DMS79 (cell line): Measurements from ENCODE around the gene HMGXB4.

ENCODE experiments used
- DNase-seq: peaks from one replicate; lab custom pipeline; 2025; lab: John Stamatoyannopoulos, UW

Gene HMGXB4

DNA sequence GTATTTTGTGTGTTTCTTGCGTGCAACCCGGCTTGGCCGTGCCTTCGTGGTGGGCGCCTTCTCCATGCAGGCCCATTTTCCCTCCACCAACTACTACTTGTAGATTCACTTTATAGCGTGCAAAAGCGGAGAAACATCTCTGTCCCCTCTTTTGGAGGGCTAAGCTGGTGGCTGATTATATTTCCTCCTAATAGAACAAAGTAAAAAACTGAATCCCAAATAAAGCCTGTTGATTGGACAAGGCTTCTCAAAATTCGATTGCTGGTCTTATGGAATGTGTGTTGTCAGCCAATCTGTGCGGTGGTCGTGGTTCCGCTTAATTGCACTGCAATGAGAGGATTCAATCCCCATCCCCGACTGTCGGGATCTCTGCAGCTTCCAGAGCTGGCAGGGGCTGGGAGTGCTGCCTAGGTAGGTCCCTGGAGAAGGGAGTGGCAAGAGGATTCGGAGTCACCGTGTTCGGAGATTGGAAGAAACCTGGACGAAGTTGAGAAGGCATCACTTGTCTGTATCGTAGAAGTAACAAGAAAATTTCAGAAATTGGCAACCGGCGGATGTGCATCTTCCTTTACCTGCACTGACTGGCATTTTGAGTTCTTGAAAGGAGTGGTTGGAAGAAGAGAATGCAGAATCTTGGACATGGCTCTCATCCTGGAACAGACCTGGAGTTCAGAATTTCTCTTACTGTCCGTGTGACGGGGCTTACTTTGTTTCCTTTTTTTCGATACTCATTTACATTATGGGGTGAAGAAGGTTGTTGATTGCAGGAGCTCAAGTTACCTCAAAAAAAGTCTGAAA, 1.1 kb downstream of the HMGXB4 start:
- DNase-seq, result no peak

DNA sequence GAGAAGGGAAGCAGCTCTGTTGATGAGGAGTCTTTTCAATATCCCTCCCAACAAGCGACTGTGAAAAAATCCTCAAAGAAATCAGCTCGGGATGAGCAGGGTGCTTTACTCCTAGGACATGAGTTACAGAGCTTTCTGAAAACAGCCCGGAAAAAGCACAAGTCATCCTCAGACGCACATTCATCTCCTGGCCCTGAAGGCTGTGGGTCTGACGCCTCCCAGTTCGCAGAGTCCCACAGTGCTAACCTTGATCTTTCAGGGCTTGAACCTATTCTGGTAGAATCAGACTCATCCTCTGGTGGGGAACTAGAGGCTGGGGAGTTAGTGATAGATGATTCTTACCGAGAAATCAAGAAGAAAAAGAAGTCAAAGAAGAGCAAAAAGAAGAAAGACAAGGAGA, 7.7 kb downstream of the HMGXB4 start:
- DNase-seq, result no peak

DNA sequence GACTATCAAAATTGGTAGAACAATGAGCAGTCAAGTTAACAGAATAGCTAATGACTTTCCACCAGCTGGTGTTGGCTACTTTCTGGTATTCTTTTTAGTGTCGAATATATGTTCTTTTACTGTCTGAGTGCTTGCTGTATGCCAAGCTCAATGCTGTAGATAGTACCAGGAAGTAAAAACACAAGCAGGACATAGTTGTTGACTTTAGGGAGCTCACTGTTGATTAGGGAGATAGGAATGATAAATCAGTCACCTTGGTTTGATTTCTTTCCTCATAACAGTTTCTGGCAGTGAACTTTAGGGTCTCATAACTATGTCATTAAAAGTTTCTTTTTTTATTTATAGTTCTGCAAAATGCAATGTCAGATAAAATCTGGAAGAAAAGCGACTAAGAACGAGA, 9.0 kb downstream of the HMGXB4 start:
- no peak for DNase-seq

DNA sequence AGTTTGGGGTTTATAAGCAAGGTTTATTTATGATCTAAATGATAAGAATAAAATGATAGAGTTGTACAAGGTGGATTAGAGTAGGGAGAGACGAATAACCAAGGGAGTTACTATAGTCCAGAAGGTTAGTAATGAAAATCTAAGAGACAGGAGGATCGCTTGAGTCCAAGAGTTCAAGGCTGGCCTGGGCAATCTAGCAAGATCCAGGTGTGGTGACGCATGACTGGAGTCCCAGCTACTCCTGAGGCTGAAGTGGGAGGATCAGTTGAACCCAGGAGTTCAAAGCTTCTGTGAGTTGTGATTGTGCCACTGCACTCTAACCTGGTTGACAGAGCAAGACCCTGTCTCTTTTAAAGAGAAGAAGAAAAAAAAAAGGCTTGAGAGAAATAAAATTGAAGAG, 12.3 kb downstream of the HMGXB4 start:
- no peak for DNase-seq

DNA sequence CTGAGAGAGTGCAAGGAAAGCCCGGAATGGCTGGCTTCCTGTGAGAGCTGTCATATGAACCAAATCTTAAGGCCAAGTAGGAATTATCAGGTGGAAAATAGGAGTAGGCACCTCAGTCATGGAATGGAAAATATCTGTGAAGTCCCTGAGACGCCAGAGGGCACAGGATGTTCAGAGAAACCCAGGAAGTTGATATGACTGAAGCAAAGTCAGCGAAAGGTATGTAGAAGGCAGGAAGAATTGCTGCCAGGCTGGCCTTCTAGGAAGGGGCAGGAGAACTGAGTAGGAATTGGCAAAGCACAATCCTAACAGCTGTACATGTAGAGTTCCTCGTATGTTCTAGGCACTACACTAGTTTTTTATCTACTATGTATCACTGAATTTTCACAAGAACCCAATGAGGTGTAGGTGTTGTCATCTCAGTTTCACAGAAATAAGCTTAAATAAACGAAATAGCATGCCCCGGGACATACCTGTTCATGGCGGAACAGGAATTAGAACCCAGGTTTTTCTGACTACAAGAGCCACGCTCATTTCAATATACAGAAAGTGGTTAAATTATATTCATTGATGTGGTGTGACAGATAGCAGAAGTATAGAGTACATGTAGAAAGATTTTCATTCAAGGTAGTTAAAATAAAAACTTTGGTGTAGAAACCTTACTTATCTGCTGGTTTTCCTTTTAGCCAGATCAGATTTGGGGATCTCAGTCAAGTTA, 17.0 kb downstream of the HMGXB4 start:
- DNase-seq, result no peak

DNA sequence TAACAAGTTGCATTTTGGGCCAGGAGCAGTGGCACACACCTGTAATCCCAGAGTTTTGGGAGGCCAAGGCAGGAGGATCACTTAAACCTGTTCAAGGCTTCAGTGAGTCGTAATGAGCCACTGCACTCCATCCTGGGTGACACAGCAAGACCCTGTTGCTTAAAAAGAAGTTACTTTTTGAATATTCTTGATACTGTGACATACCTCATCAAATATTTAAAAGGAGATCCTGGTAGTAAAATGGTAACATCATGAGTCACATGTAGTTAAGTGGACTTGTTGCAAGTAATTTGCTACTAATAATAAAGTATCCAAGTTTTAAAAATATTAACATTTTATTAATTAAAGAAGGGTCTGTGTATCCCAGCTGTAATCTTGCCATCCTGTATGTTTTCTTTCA, 18.3 kb downstream of the HMGXB4 start:
- no peak for DNase-seq

DNA sequence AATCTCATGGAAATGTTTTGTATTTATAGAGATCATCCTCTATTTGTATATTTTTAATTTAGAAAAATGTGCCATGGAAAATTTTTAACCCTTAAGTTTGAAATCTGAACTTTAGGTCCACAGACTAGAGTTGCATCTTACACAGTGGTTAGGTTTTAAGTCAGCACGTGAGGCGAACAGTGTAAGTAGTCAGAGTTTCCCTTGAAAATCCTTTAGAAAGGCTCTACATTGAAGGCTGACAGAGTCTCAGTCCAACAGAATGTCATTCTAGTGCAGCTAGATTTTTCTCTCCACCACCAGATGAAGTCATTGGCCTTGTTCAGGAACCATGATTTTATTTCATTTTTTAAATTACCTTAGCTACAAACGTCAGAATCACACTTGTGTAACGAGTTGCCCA, 18.7 kb downstream of the HMGXB4 start:
- DNase-seq, result no peak

- DNase-seq, result no peak
Observed at GRCh38 chr22:35288116-35288515, 30.8 kb downstream of the HMGXB4 start.

DNA sequence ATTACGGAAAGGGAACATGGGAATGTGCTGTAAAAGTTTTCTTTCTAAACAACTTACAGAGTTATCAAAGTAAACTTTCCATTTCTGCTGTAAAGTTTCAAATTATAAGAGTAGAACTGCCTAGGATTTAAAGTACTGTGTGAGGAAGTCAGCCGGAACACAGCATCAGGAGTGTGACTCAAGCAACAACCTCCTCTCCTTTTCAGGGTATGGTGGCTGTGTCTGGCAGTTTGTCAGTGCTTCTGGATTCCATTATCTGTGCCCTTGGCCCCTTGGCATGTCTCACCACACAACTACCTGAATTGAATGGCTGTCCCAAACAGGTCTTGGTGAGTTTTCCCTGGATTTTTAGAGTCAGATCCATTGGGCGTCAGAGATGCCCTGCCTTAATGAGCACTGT, 35.5 kb downstream of the HMGXB4 start:
- no peak for DNase-seq

DNA sequence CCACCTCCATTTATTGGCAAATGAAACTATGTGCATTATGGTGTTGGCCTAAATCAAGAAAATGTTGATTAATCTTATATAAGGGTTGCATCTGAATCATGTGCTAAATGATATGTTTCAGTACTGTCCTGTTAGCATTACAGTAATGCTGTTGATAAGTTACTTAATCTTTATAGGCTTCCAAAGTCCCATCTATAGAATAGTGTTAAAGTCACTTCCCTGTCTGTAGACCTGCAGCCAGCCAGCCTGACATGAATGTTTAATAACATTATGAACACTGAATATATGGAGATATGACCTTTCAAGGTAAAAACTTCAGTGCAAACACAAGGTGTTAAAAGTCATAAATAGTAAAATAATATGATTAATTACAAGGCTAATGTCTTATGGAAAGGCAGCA, 38.8 kb downstream of the HMGXB4 start:
- no peak for DNase-seq

- no peak for DNase-seq
Observed at GRCh38 chr22:35299217-35299672, 42.0 kb downstream of the HMGXB4 start.

DNA sequence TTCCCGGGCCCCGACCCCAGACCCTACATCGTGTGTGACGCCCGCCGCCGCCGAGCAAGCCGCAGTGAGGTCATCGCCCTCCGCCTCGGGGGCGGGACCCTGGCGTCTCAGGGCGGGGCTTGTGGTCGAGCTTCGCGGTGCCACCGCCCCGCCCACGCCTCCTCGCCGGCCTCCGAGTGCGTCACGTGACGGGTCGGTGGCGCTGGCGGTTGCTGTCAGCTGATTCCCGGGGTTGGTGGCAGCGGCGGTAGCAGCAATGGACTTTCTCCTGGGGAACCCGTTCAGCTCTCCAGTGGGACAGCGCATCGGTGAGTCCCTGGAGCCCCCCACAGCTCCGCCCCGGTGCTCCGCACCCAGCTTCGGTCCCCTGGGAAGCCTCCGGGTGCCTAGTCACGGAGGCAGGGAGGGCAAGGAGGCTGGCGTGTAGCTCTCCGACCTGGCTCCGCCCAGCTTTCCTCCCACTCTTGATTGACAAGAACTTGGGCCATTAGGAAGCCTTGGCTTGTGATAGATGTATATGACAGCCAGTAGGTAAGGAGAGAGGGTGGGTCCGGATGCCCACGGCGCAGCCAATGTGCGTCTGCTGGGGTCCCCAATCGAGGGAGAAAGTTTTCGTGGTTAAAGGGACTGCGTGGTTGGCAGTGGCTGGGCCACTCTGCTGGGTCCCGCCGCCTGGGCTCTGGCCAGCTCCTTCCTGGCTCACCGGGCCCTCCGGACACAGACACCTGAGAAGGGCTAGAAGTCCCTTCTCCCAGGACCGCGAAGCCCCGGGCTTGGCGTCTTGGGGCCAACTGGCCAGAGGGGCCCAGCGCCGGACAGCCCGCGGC, 42.6 kb downstream of the HMGXB4 start, which contains the start of gene TOM1:
Gene TOM1, plus strand, starts transcription at position 222 of the 827 bp plus-strand sequence. Its CDS starts 35 bp downstream, at position 257.
- DNase-seq, result peak; percentile 83

DNA sequence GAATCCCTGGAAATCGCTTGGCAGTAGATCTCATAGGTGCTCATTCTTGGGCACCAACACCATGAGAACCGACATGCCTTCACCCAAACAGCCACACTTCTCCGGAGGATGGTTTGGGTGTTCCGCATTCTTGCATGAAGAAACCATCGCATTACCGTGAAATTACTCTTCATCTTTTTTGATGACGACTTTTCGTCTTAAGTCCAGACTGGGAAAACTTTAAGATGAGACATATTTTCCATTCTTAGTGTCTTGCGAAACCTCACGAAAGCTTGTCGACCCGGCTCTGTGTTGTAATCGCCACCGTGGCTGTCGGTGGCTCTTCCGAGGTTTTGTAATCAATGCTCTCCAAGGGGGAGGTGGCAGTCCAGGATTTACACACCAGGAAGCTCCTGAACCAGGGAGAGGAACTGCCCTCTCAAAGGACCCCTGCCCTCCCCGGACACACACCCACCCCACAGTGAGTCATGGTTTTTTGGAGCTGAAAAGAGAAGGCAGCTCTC, 44.1 kb downstream of the HMGXB4 start:
- no peak for DNase-seq

DNA sequence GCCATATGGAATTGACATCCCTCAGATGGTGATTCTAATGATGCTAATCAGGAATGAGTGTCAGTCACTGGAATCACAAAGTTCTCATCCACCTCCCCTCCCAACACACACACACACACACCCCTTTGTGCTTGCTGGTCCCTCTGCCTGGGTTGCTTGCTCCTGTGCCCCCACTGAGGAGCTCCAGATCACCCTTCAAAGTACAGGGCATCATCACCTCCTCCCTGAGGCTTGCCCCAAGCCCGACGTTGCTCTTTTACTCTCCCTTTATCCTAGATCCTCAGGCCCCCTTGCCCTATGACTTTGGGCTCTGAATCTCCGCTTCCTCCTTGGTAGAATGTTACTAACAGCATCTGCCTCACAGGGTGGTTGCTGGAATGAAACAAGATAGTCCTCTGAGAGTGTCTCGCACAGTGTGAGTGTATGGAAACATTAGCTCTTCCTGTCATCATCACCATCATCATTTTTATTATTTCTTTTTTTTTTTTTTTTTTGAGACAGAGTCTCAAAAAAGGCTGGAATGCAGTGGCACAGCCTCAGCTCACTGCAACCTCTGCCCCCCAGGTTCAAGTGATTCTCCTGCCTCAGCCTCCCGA, 45.8 kb downstream of the HMGXB4 start:
- no peak for DNase-seq

- no peak for DNase-seq
Observed at GRCh38 chr22:35305525-35306070, 48.3 kb downstream of the HMGXB4 start.

DNA sequence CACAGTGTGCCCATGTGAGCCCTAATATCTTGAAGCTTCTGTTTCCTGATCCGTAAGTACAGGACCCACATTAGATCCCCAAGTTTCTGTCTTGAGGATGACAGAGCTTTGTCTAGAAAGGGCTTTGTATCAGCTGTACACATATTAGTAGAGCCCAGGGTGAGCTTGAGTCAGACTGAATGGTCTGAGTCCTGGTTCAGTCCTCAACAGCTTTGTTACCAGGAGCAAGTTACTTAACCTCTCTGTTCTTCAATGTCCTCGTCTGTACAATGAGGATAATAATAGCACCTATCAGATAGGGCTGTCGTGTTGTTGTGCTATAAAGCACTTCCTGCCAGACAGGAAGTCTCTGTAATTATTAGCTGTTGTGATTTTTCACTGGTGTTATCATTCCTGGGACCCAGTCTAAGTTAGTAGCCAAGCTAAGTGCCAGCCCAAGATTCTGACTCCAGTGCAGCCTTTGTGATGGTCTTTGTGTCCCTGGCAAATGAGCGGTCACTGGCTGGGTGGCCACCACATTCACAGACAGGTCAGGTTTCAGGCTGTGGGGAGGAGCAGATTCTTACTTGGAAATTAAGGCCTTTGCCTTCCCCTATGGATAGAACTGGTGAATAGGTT, 49.2 kb downstream of the HMGXB4 start:
- DNase-seq, result no peak

DNA sequence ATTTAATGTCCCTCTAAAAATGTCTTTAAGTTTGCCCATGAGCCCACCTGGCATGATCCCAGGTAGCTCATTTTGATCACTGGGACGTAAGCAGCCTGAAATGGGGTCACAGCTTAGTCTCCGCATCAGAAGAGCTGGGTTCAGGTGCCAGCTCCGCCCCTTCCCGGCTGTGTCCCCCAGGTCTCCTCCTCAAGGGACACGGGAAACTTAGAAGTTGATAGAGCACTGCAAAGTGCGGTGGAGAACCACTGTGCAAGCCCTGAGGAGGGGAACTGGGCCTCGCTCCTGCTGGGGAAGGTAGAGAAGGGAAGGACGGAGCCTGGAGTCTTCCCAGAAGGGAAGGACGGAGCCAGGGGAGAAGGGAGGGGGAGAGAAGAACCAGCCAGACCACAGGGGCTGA, 50.1 kb downstream of the HMGXB4 start:
- no peak for DNase-seq

- DNase-seq, result no peak
Observed at GRCh38 chr22:35307892-35308291, 50.6 kb downstream of the HMGXB4 start.

GRCh38 chr22:35308480-35309021, 51.3 kb downstream of the HMGXB4 start:
- no peak for DNase-seq
